Measurements from ENCODE around the gene OTUB1. TPM values are rescaled to one million over a fixed set of nuclear protein-coding genes. Genes with fewer than 3 reads are reported as not detected.

OTUB1 gene
- total RNA-seq, 1 donor from 2014 or later, result 57.0 TPM

DNA sequence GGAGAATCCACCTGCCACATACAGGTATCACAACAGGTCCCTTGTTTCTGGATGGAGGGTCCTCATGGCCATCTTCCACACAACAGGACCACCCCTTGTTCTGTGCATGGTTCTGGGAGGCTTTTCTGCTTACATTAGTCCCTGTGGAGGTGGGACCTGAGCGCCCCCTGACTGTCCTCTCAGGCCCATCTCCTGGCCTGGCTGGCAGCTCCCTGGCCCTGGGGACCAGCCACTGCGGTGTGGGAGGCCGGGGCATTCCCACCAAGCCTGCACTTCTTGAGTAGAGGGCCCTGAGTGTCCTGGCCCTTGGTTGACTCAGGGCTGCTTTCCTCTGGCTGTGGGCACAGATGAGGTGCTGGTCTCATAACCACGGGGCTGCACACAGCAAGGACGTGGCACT is 6.8 kb upstream of the OTUB1 start:
- no peak for DNase-seq
- peak overlapping the region; percentile 11 for H3K27ac ChIP-seq (replicated peaks)
- intact Hi-C loops (cut with micrococcal nuclease), result no loop called here
- H3K36me3 ChIP-seq, result peaks cover 13% of the 10 kb centered on the region
- no peak for TF ChIP-seq CTCF (IDR thresholded peaks at IDR 0.05; ENCODE audit: borderline replicate concordance)
- no peaks in the 10 kb centered on the region for H3K9me3 ChIP-seq (replicated peaks)
- no peak overlapping the region for H3K4me3 ChIP-seq
- H3K4me1 ChIP-seq, result peaks cover 64% of the 10 kb centered on the region
- H3K27me3 ChIP-seq (ENCODE audit: low read depth), result no peaks in the 10 kb centered on the region

- no peaks in the 10 kb centered on the region for H3K27me3 ChIP-seq (ENCODE audit: low read depth)
- intact Hi-C loops (cut with micrococcal nuclease), result no loop called here
- no peak for TF ChIP-seq CTCF (IDR thresholded peaks at IDR 0.05; ENCODE audit: borderline replicate concordance)
- peak overlapping the region; percentile 97 for H3K4me3 ChIP-seq
- peaks cover 48% of the 10 kb centered on the region for H3K4me1 ChIP-seq
- H3K27ac ChIP-seq (replicated peaks), result peak overlapping the region; percentile 90
- no peaks in the 10 kb centered on the region for H3K9me3 ChIP-seq (replicated peaks)
- no peak for DNase-seq
- H3K36me3 ChIP-seq, result peaks cover 18% of the 10 kb centered on the region
Observed at GRCh38 chr11:63985812-63986155, 454 bp upstream of the OTUB1 start.

DNA sequence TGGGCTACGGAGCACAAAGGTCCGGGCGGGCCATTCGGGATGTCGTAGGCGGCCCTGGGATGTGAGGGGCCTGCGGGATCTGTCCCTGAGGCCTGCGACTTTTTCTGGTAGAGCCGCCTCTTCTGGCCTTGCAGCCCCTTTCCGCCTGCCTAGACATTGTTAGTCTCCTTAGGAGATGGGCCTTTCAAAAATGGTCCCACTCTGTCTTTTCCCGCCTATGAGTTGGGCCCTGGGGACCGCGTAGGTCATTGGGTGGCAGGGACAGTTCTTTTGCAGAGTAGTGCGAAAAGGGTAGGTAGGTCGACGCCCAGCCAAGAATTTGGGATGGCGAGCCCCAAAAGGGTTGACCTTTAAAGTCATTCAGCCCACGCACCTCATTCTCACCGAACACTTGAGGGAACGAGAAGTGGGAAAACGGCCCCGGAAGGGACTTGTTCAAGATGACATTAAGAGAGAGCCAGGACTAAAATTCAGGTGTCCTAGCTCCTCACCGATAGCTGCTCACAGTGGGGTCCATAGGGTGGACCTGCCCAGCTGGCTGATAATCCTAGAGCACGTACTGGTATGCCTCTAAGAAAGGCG is 785 bp downstream of the OTUB1 start:
- H3K27ac ChIP-seq (replicated peaks), result peak overlapping the region; percentile 90

GRCh38 chr11:63991558-63991957 is 5.3 kb downstream of the OTUB1 start:
- no peak overlapping the region for H3K27ac ChIP-seq (replicated peaks)
- peaks cover 67% of the 10 kb centered on the region for H3K36me3 ChIP-seq
- no peak for TF ChIP-seq CTCF (IDR thresholded peaks at IDR 0.05; ENCODE audit: borderline replicate concordance)
- H3K9me3 ChIP-seq (replicated peaks), result no peaks in the 10 kb centered on the region
- no peaks in the 10 kb centered on the region for H3K27me3 ChIP-seq (ENCODE audit: low read depth)
- intact Hi-C loops (cut with micrococcal nuclease), result no loop called here
- H3K4me3 ChIP-seq, result no peak overlapping the region
- no peak for DNase-seq
- peaks cover 32% of the 10 kb centered on the region for H3K4me1 ChIP-seq

More for the DNA sequence above, 785 bp downstream of the OTUB1 start:
- Histone ChIP-seq H3K4me3 (peak overlapping the region; percentile 97), H3K4me1 (peaks cover 43% of the 10 kb centered on the region), H3K9me3 (replicated peaks) (no peaks in the 10 kb centered on the region), H3K36me3 (peaks cover 30% of the 10 kb centered on the region), H3K27me3 (ENCODE audit: low read depth) (no peaks in the 10 kb centered on the region)
- no peak for DNase-seq
- intact Hi-C loops (cut with micrococcal nuclease), result no loop called here
- no peak for TF ChIP-seq CTCF (IDR thresholded peaks at IDR 0.05; ENCODE audit: borderline replicate concordance)

DNA sequence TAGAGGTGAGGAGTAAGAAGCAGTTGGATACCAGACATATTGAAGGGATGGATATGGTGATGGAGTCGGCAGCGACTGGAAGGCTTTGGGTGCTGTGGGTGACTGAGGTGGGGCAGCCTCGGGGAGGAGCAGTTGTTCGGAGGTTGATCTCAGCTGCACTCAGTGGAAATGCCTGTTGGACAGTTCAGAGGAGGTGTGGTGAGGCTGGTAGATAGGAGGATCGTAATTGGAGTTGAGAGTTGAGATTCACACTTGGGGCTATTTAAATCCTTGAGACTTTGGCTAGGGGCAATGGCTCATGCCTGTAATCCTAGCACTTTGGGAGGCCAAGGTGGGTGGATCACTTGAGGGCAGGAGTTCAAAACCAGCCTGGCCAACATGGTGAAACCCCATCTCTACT is 6.9 kb downstream of the OTUB1 start:
- Histone ChIP-seq H3K27me3 (ENCODE audit: low read depth) (no peaks in the 10 kb centered on the region), H3K4me3 (no peak overlapping the region)

More for the DNA sequence above, 6.9 kb downstream of the OTUB1 start:
- intact Hi-C loops (cut with micrococcal nuclease), result no loop called here
- no peaks in the 10 kb centered on the region for H3K9me3 ChIP-seq (replicated peaks)
- peaks cover 17% of the 10 kb centered on the region for H3K4me1 ChIP-seq
- TF ChIP-seq CTCF (IDR thresholded peaks at IDR 0.05; ENCODE audit: borderline replicate concordance), result no peak
- no peak for DNase-seq
- H3K36me3 ChIP-seq, result peaks cover 83% of the 10 kb centered on the region
- no peak overlapping the region for H3K27ac ChIP-seq (replicated peaks)
